IMR-90 (cell line): ENCODE data around the gene GIMAP7. TPM values are rescaled to one million over a fixed set of nuclear protein-coding genes. Genes with fewer than 3 reads are reported as not detected.

Experiments
- ATAC-seq: fragments of 200-7000 bp; cut with Tn5 transposase; 2 replicates; pipeline ENCODE4 v1.9.1; 2020; ENCODE audit warnings: low read depth, mild to moderate bottlenecking, moderate library complexity
- BruUV-seq: library from RNA; stranded (reverse); fragments of 400-500 nt; replicated peaks from 2 replicates; lab custom pipeline; 2021; lab: Mats Ljungman, UMichigan
- CTCF ChIA-PET: fragments of 300-600 bp; formaldehyde crosslinking; extraction: SDS; loops from one replicate; lab custom pipeline; 2021; ENCODE audit warnings: antibody characterized with exemption; lab: Yijun Ruan, JAX
- POLR2A ChIA-PET: fragments of 300-600 bp; sonication (Branson Sonifier 250); formaldehyde crosslinking; loops from one replicate; lab custom pipeline; 2022; ENCODE audit warnings: antibody characterized with exemption; ENCODE audit not compliant: unreplicated experiment; lab: Charles Lee
- DNase-seq: peaks from one replicate; pipeline ENCODE4 v3.0.0; 2013
- H2AFZ ChIP-seq: replicated peaks from 2 replicates; pipeline ENCODE3; 2013; ENCODE audit warnings: low read length, mild to moderate bottlenecking; ENCODE audit not compliant: poor library complexity
- H2AK5ac ChIP-seq: 2 replicates; pipeline ENCODE4 v1.6.1; 2013; ENCODE audit warnings: low read depth, low read length, inconsistent platforms
- H2AK9ac ChIP-seq: replicated peaks from 2 replicates; pipeline ENCODE3; 2013; ENCODE audit warnings: mild to moderate bottlenecking, low read depth, low read length, moderate library complexity; ENCODE audit not compliant: poor library complexity
- H2BK120ac ChIP-seq: 2 replicates; pipeline ENCODE4 v1.6.1; 2013; ENCODE audit warnings: low read depth, low read length, inconsistent platforms
- H2BK15ac ChIP-seq: 3 replicates; pipeline ENCODE4 v1.6.1; 2013; ENCODE audit warnings: low read depth, low read length, inconsistent platforms
- H2BK20ac ChIP-seq: 2 replicates; pipeline ENCODE4 v1.6.1; 2013; ENCODE audit warnings: low read depth, mild to moderate bottlenecking, inconsistent platforms, low read length, moderate library complexity
- H2BK5ac ChIP-seq: 2 replicates; pipeline ENCODE4 v1.6.1; 2013; ENCODE audit warnings: mild to moderate bottlenecking, low read depth, low read length, inconsistent platforms; ENCODE audit not compliant: poor library complexity, severe bottlenecking
- H3K14ac ChIP-seq: replicated peaks from 2 replicates; pipeline ENCODE4 v1.6.1; 2013; ENCODE audit warnings: low read depth, low read length, inconsistent platforms
- H3K18ac ChIP-seq: 2 replicates; pipeline ENCODE4 v1.6.1; 2013; ENCODE audit warnings: low read depth, low read length, control low read depth
- H3K23ac ChIP-seq: 2 replicates; pipeline ENCODE4 v1.6.1; 2013; ENCODE audit warnings: low read depth, low read length, inconsistent platforms
- H3K27ac ChIP-seq: 2 replicates; pipeline ENCODE4 v1.5.1; 2013; ENCODE audit warnings: mild to moderate bottlenecking, control low read depth, low read length; ENCODE audit not compliant: insufficient read depth
- H3K27me3 ChIP-seq: 2 replicates; pipeline ENCODE4 v1.6.1; 2013; ENCODE audit warnings: low read length; ENCODE audit not compliant: control insufficient read depth, insufficient read depth
- H3K36me3 ChIP-seq: 2 replicates; pipeline ENCODE4 v1.6.1; 2013; ENCODE audit warnings: low read length, mixed read lengths; ENCODE audit not compliant: control insufficient read depth, insufficient read depth
- H3K4ac ChIP-seq: 2 replicates; pipeline ENCODE4 v1.6.1; 2013; ENCODE audit warnings: low read depth, low read length, inconsistent platforms
- H3K4me1 ChIP-seq: 2 replicates; pipeline ENCODE4 v1.6.1; 2013; ENCODE audit warnings: low read length, mixed read lengths; ENCODE audit not compliant: control insufficient read depth, insufficient read depth
- H3K4me2 ChIP-seq: 2 replicates; pipeline ENCODE4 v1.6.1; 2013; ENCODE audit warnings: low read depth, mild to moderate bottlenecking, control low read depth, low read length, moderate library complexity
- H3K4me3 ChIP-seq: 2 replicates; pipeline ENCODE4 v1.5.1; 2013; ENCODE audit warnings: low read depth, mild to moderate bottlenecking, control low read depth, low read length, moderate library complexity; ENCODE audit not compliant: insufficient read depth
- H3K56ac ChIP-seq: 2 replicates; pipeline ENCODE4 v1.6.1; 2013; ENCODE audit warnings: low read length, inconsistent platforms; ENCODE audit not compliant: insufficient read depth; ENCODE audit errors: extremely low read depth
- H3K79me1 ChIP-seq, 2 experiments: 2 replicates each; pipeline ENCODE4 v1.6.1; 2013; ENCODE audit warnings: low read length in 2 of 2, inconsistent platforms in 1 of 2, low read depth in 1 of 2
- H3K9ac ChIP-seq: 2 replicates; pipeline ENCODE4 v1.6.1; 2013; ENCODE audit warnings: low read depth, low read length, control low read depth
- H3K9me1 ChIP-seq: 2 replicates; pipeline ENCODE4 v1.6.1; 2013; ENCODE audit warnings: low read length, inconsistent platforms; ENCODE audit not compliant: insufficient read depth
- H3K9me3 ChIP-seq: 2 replicates; pipeline ENCODE4 v1.6.1; 2013; ENCODE audit warnings: low read length; ENCODE audit not compliant: control insufficient read depth, insufficient read depth
- H4K20me1 ChIP-seq: 2 replicates; pipeline ENCODE4 v1.6.1; 2013; ENCODE audit warnings: low read length, inconsistent platforms; ENCODE audit not compliant: insufficient read depth
- H4K5ac ChIP-seq: 2 replicates; pipeline ENCODE4 v1.6.1; 2013; ENCODE audit warnings: mild to moderate bottlenecking, low read depth, low read length, control low read depth
- H4K8ac ChIP-seq, 2 experiments: 2 replicates each; pipeline ENCODE4 v1.6.1; 2013; ENCODE audit warnings: low read depth in 2 of 2, low read length in 2 of 2, control low read depth in 1 of 2, inconsistent platforms in 1 of 2
- H4K91ac ChIP-seq: 2 replicates; pipeline ENCODE4 v1.6.1; 2013; ENCODE audit warnings: low read depth, low read length, inconsistent platforms; ENCODE audit not compliant: insufficient read depth
- BHLHE40 ChIP-seq: fragments of 150-350 bp; IDR thresholded peaks from 2 replicates; pipeline ENCODE4 v1.6.1; 2016; ENCODE audit warnings: mild to moderate bottlenecking, low read depth, low read length
- CEBPB ChIP-seq: IDR thresholded peaks from 2 replicates; pipeline ENCODE4 v1.6.1; 2012; ENCODE audit warnings: low read depth, low read length, improper control_type of control experiment
- CHD1 ChIP-seq: IDR thresholded peaks from 2 replicates; pipeline ENCODE4 v1.6.1; 2012; ENCODE audit warnings: low read depth, low read length, improper control_type of control experiment
- CTCF ChIP-seq: conservative IDR thresholded peaks from 2 replicates; pipeline ENCODE4 v1.5.1; 2012; ENCODE audit warnings: mild to moderate bottlenecking, low read depth, low read length, improper control_type of control experiment
- ELK1 ChIP-seq: fragments of 150-350 bp; IDR thresholded peaks from 2 replicates; pipeline ENCODE4 v1.6.1; 2016; ENCODE audit warnings: low read depth, mild to moderate bottlenecking, low read length, moderate library complexity, borderline replicate concordance
- FOS ChIP-seq: fragments of 150-350 bp; IDR thresholded peaks from 2 replicates; pipeline ENCODE4 v1.6.1; 2016; ENCODE audit warnings: low read depth, low read length
- MAFK ChIP-seq: IDR thresholded peaks from 2 replicates; pipeline ENCODE4 v1.6.1; 2012; ENCODE audit warnings: low read depth, low read length, improper control_type of control experiment
- MAZ ChIP-seq: IDR thresholded peaks from 2 replicates; pipeline ENCODE4 v1.6.1; 2012; ENCODE audit warnings: low read depth, mild to moderate bottlenecking, low read length, improper control_type of control experiment, moderate library complexity, borderline replicate concordance
- MXI1 ChIP-seq: IDR thresholded peaks from 2 replicates; pipeline ENCODE4 v1.6.1; 2012; ENCODE audit warnings: low read depth, mild to moderate bottlenecking, low read length, moderate library complexity, borderline replicate concordance
- NFE2L2 ChIP-seq: fragments of 150-350 bp; IDR thresholded peaks from 2 replicates; pipeline ENCODE4 v1.6.1; 2016; ENCODE audit warnings: low read depth, mild to moderate bottlenecking, low read length
- POLR2A ChIP-seq: IDR thresholded peaks from 2 replicates; pipeline ENCODE4 v1.6.1; 2012; ENCODE audit warnings: mild to moderate bottlenecking, low read depth, low read length
- RAD21 ChIP-seq: IDR thresholded peaks from 2 replicates; pipeline ENCODE4 v1.6.1; 2012; ENCODE audit warnings: low read length, improper control_type of control experiment
- RCOR1 ChIP-seq: IDR thresholded peaks from 2 replicates; pipeline ENCODE4 v1.6.1; 2012; ENCODE audit warnings: mild to moderate bottlenecking, low read length, improper control_type of control experiment; ENCODE audit not compliant: insufficient replicate concordance
- RFX5 ChIP-seq: IDR thresholded peaks from 2 replicates; pipeline ENCODE4 v1.8.0; 2012; ENCODE audit warnings: low read depth, mild to moderate bottlenecking, low read length, moderate library complexity
- SMC3 ChIP-seq: fragments of 150-350 bp; IDR thresholded peaks from 2 replicates; pipeline ENCODE4 v1.6.1; 2016; ENCODE audit warnings: low read depth, mild to moderate bottlenecking, antibody characterized with exemption, low read length, moderate library complexity
- USF2 ChIP-seq: fragments of 150-350 bp; IDR thresholded peaks from 2 replicates; pipeline ENCODE4 v1.6.1; 2017; ENCODE audit warnings: mild to moderate bottlenecking, antibody characterized with exemption, low read length, low read depth
- dilution Hi-C: fragments of 300-500 bp; cut with HindIII; formaldehyde crosslinking; loops from one replicate; pipeline ENCODE4 v1.14.3; 2018; ENCODE audit warnings: low sequenced_read_pairs; ENCODE audit not compliant: unreplicated experiment
- in situ Hi-C: fragments of 300-500 bp; cut with MboI; formaldehyde crosslinking; loops from 3 replicates; pipeline ENCODE4 v1.14.3; 2019; ENCODE audit warnings: low sequenced_read_pairs, inconsistent platforms, mixed read lengths
- intact Hi-C: fragments of 100-400 bp; cut with micrococcal nuclease; formaldehyde crosslinking; loops from 2 replicates; pipeline ENCODE4 v1.10.0; 2022
- polyA plus RNA-seq, 3 experiments: library from polyadenylated mRNA; depleted of rRNA; stranded (reverse); fragments of >200 nt; gene quantifications; 2 replicates each; pipeline ENCODE4 v1.2.3, GENCODE V29; 2012; ENCODE audit warnings: low replicate concordance in 1 of 3
- total RNA-seq: library from RNA; depleted of rRNA; stranded (reverse); fragments of >200 nt; gene quantifications from 2 replicates; pipeline ENCODE4 v1.2.3, GENCODE V29; 2012

GIMAP7 gene
- total and polyA plus RNA-seq, 2 of the 4 experiments (the other 2 are of a cell fraction), result not detected

- no TSS peak for BruUV-seq
- no peaks in the 10 kb centered on the region for H4K20me1 ChIP-seq
- in situ Hi-C loops, result no loop called here
These were observed 38.5 kb downstream of the GIMAP7 start for GRCh38 chr7:150553163-150553562.

More at GRCh38 chr7:150553163-150553562, 38.5 kb downstream of the GIMAP7 start:
- Histone ChIP-seq H3K9ac (no peak overlapping the region), H3K4me1 (no peaks in the 10 kb centered on the region), H3K27ac (no peak overlapping the region), H4K91ac (no peak overlapping the region), H3K23ac (no peak overlapping the region), H3K56ac (no peak overlapping the region), H3K4ac (no peak overlapping the region), H2AK5ac (no peak overlapping the region), H3K79me1 (no peaks in the 10 kb centered on the region), H3K27me3 (no peaks in the 10 kb centered on the region), H4K5ac (no peak overlapping the region), H2AK9ac (no peak overlapping the region), H3K36me3 (no peaks in the 10 kb centered on the region), H2BK20ac (no peak overlapping the region), H3K9me1 (no peaks in the 10 kb centered on the region), H3K18ac (no peak overlapping the region), H2BK5ac (no peak overlapping the region), H3K14ac (no peak overlapping the region), H2AFZ (no peak overlapping the region), H3K4me2 (no peak overlapping the region), H3K9me3 (peaks cover 15% of the 10 kb centered on the region), H4K8ac (no peak overlapping the region), H3K4me3 (no peak overlapping the region), H2BK120ac (no peak overlapping the region), H2BK15ac (no peak overlapping the region)
- dilution Hi-C loops (no loop called here), intact Hi-C loops (no loop called here)
- TF ChIP-seq NFE2L2 (no peak), RCOR1 (no peak), FOS (no peak), USF2 (no peak), BHLHE40 (no peak), RFX5 (no peak), MXI1 (no peak), MAFK (no peak), SMC3 (no peak), MAZ (no peak), POLR2A (no peak), ELK1 (no peak), CEBPB (no peak), RAD21 (no peak), CTCF (no peak), CHD1 (no peak)
- no peak for DNase-seq
- POLR2A ChIA-PET, result no interaction called here
- CTCF ChIA-PET, result no interaction called here
- no peak for ATAC-seq
